HepG2 (cell line): ENCODE measurements around the gene RXFP1. TPM values are rescaled to one million over a fixed set of nuclear protein-coding genes. Genes with fewer than 3 reads are reported as not detected.

Experiments
- ATAC-seq: fragments of 200-7000 bp; cut with Tn5 transposase; 3 replicates; pipeline ENCODE4 v1.9.1; 2020; ENCODE audit warnings: mild to moderate bottlenecking, moderate library complexity
- BruUV-seq: library from RNA; stranded (reverse); fragments of 400-500 nt; replicated peaks from 2 replicates; lab custom pipeline; 2021; lab: Mats Ljungman, UMichigan
- CTCF ChIA-PET: fragments of 300-600 bp; formaldehyde crosslinking; extraction: SDS; loops from one replicate; lab custom pipeline; 2021; ENCODE audit warnings: low total read pairs, inconsistent platforms, low intra/inter-chr PET ratio; lab: Yijun Ruan, JAX
- POLR2A ChIA-PET: fragments of 350-600 bp; sonication (Branson Sonifier 250); formaldehyde crosslinking; loops from one replicate; lab custom pipeline; 2020; ENCODE audit warnings: antibody characterized with exemption, inconsistent platforms; lab: Yijun Ruan, JAX
- DNase-seq: peaks from one replicate; pipeline ENCODE4 v3.0.0-alpha.2; 2015; ENCODE audit warnings: low spot score
- FAIRE-seq: peaks from 3 replicates; lab custom pipeline; 2011; peaks lifted over from hg19 to GRCh38; lab: Jason Lieb, UNC
- H2AFZ ChIP-seq: one replicate; pipeline ENCODE4 v1.6.1; 2011; ENCODE audit warnings: low read length, inconsistent platforms
- H3K27ac ChIP-seq: fragments of 300-600 bp; 3 replicates; pipeline ENCODE4 v1.8.0; 2011; ENCODE audit warnings: mixed run types, mild to moderate bottlenecking, mixed read lengths, low read length, inconsistent platforms; ENCODE audit not compliant: insufficient read depth; ENCODE audit errors: extremely low read length
- H3K27me3 ChIP-seq, 2 experiments: fragments of 200-600 bp in 1 of 2; 2 replicates in 1 of 2; 3 replicates in 1 of 2; pipeline versions ENCODE4 v1.6.0 to v1.8.0; 2011; ENCODE audit warnings: low read length in 2 of 2, mild to moderate bottlenecking in 2 of 2, moderate library complexity in 2 of 2, inconsistent platforms in 1 of 2; ENCODE audit not compliant: insufficient read depth in 2 of 2, control insufficient read depth in 1 of 2
- H3K36me3 ChIP-seq, 2 experiments: fragments of 200-600 bp in 1 of 2; replicated peaks in 1 of 2; 2 replicates in 1 of 2; 3 replicates in 1 of 2; pipeline versions ENCODE4 v1.5.1 to v1.8.0; 2011; ENCODE audit warnings: low read length in 2 of 2, inconsistent platforms in 1 of 2; ENCODE audit not compliant: insufficient read depth in 2 of 2, control insufficient read depth in 1 of 2
- H3K4me1 ChIP-seq: 2 replicates; pipeline ENCODE4 v1.5.1; 2012; ENCODE audit warnings: low read length, inconsistent platforms; ENCODE audit not compliant: insufficient read depth
- H3K4me2 ChIP-seq: 2 replicates; pipeline ENCODE4 v1.6.0; 2011; ENCODE audit warnings: low read depth, low read length, inconsistent platforms
- H3K4me3 ChIP-seq, 3 experiments: fragments of 200-600 bp in 1 of 3; sonication (generic), shearing (Covaris generic) in 1 of 3; replicated peaks in 1 of 3; 2 replicates each; pipeline ENCODE4 v1.5.1; 2011 to 2016; ENCODE audit warnings: low read length in 3 of 3, inconsistent platforms in 2 of 3, low read depth in 2 of 3, mild to moderate bottlenecking in 2 of 3, control low read depth in 1 of 3, mixed read lengths in 1 of 3; ENCODE audit not compliant: insufficient read depth in 1 of 3
- H3K79me2 ChIP-seq: one replicate; pipeline ENCODE4 v1.6.1; 2011; ENCODE audit warnings: low read length, inconsistent platforms; ENCODE audit not compliant: insufficient read depth
- H3K9ac ChIP-seq: 2 replicates; pipeline ENCODE4 v1.6.0; 2011; ENCODE audit warnings: mild to moderate bottlenecking, low read depth, low read length, inconsistent platforms; ENCODE audit not compliant: insufficient read depth
- H3K9me3 ChIP-seq: 2 replicates; pipeline ENCODE4 v1.5.1; 2012; ENCODE audit warnings: mild to moderate bottlenecking, low read length
- H4K20me1 ChIP-seq: 2 replicates; pipeline ENCODE4 v1.6.0; 2011; ENCODE audit warnings: inconsistent platforms, mild to moderate bottlenecking, low read length, moderate library complexity; ENCODE audit not compliant: insufficient read depth
- ATF7 ChIP-seq, 2 experiments: fragments of 450-650 bp in 1 of 2; sonication (generic) in 1 of 2; formaldehyde crosslinking in 1 of 2; IDR thresholded peaks; 2 replicates each; pipeline versions ENCODE4 v1.4.0 to v1.6.1; 2016 to 2020; ENCODE audit warnings: antibody characterized with exemption in 1 of 2, mild to moderate bottlenecking in 1 of 2, missing genetic modification reagents in 1 of 2
- BCLAF1 ChIP-seq: fragments of 450-650 bp; IDR thresholded peaks from 2 replicates; pipeline ENCODE4 v1.6.1; 2017; ENCODE audit warnings: mild to moderate bottlenecking
- ERF ChIP-seq: IDR thresholded peaks from 2 replicates; pipeline ENCODE4 v1.6.1; 2018; ENCODE audit warnings: missing biosample characterization, missing genetic modification reagents
- HDAC6 ChIP-seq: fragments of 200-600 bp; sonication (generic); IDR thresholded peaks from 2 replicates; pipeline ENCODE4 v1.7.0; 2017; ENCODE audit warnings: mild to moderate bottlenecking, antibody characterized with exemption, low read length, low read depth
- KLF11 ChIP-seq: IDR thresholded peaks from 2 replicates; pipeline ENCODE4 v1.6.1; 2016; ENCODE audit warnings: missing compliant biosample characterization
- KLF15 ChIP-seq: sonication (generic); formaldehyde crosslinking; IDR thresholded peaks from 2 replicates; pipeline ENCODE4 v1.8.1; 2023; ENCODE audit warnings: borderline replicate concordance, mild to moderate bottlenecking, inconsistent platforms, missing genetic modification reagents, mixed read lengths
- PRDM10 ChIP-seq: sonication (generic); formaldehyde crosslinking; IDR thresholded peaks from 2 replicates; pipeline ENCODE4 v1.4.0; 2020; ENCODE audit warnings: low read depth, missing genetic modification reagents
- RAD21 ChIP-seq: fragments of 450-650 bp; formaldehyde crosslinking; IDR thresholded peaks from 2 replicates; pipeline ENCODE4 v1.5.0; 2020; ENCODE audit warnings: mild to moderate bottlenecking
- SP5 ChIP-seq: IDR thresholded peaks from 2 replicates; pipeline ENCODE4 v1.6.1; 2016; ENCODE audit warnings: low read depth, borderline replicate concordance
- ZNF431 ChIP-seq: sonication (generic); formaldehyde crosslinking; IDR thresholded peaks from 2 replicates; pipeline ENCODE4 v1.9.0; 2022; ENCODE audit warnings: missing genetic modification reagents, low read depth, mild to moderate bottlenecking, borderline replicate concordance
- ZNF569 ChIP-seq: sonication (generic); formaldehyde crosslinking; IDR thresholded peaks from 2 replicates; pipeline ENCODE4 v1.5.0; 2020; ENCODE audit warnings: mild to moderate bottlenecking, missing genetic modification reagents, moderate library complexity, borderline replicate concordance
- ZNF577 ChIP-seq: sonication (generic); formaldehyde crosslinking; IDR thresholded peaks from 2 replicates; pipeline ENCODE4 v1.4.0; 2020; ENCODE audit warnings: mild to moderate bottlenecking, low read depth, missing genetic modification reagents, borderline replicate concordance
- WGBS: methylation state at CpG from one replicate; pipeline ENCODE4 v1.1.6; 2017; ENCODE audit warnings: low lambda C conversion rate; 5-methylcytosine and 5-hydroxymethylcytosine counted together
- in situ Hi-C: cut with HindIII; loops from 2 replicates; pipeline ENCODE4 v1.10.0; 2017; ENCODE audit warnings: low pct_unique_long_range_greater_than_20kb; ENCODE audit not compliant: extremely low pct_ligation_motif_present
- intact Hi-C: fragments of 100-400 bp; cut with micrococcal nuclease; formaldehyde crosslinking; loops from one replicate; pipeline ENCODE4 v1.10.0; 2022; ENCODE audit not compliant: unreplicated experiment
- polyA plus RNA-seq, 8 experiments: library from polyadenylated mRNA; depleted of rRNA in 3 of 8; stranded (reverse) in 7 of 8; unstranded in 1 of 8; fragments of >200 nt; fragmentation: Illumina TruSeq in 4 of 8; extraction: Trizol in 4 of 8; gene quantifications; 2 replicates each; pipeline versions ENCODE4 v1.2.1 to v1.2.3, GENCODE V29; 2011 to 2016; ENCODE audit warnings: low read depth in 4 of 8, missing spikeins in 1 of 8, mixed read lengths in 1 of 8; ENCODE audit not compliant: insufficient read depth in 1 of 8
- total RNA-seq, 5 experiments: library from RNA; depleted of rRNA; stranded (reverse); fragments of >200 nt; fragmentation: Illumina TruSeq; extraction: Trizol; gene quantifications; 2 replicates each; pipeline ENCODE4 v1.2.3, GENCODE V29; 2016; ENCODE audit warnings: low read depth in 1 of 5

The RXFP1 gene
- total and polyA plus RNA-seq, 2 of the 13 experiments (the other 11 are each of a cell fraction or from before 2014, with no cell fraction given), result not detected

GRCh38 chr4:158599150-158599549 lies 77.5 kb downstream of the RXFP1 start:
- no peak overlapping the region for H3K9ac ChIP-seq
- in situ Hi-C loops (no loop called here), intact Hi-C loops (no loop called here)
- no peaks in the 10 kb centered on the region for H3K27me3 ChIP-seq
- FAIRE-seq (no peak), DNase-seq (no peak), ATAC-seq (no peak)
- H3K9me3 ChIP-seq, result no peaks in the 10 kb centered on the region
- H3K27ac ChIP-seq, result no peak overlapping the region
- no peaks in the 10 kb centered on the region for H3K79me2 ChIP-seq
- 0% methylated on average over 4 of the region's 4 CpGs for WGBS
- ChIA-PET POLR2A (no interaction called here), CTCF (no interaction called here)
- H3K4me3 ChIP-seq, result no peak overlapping the region
- TF ChIP-seq ZNF431 (no peak), ZNF577 (CRISPR knock-in tag) (no peak), RAD21 (CRISPR knock-in tag) (no peak), SP5 (no peak), ATF7 (IDR thresholded peaks at IDR 0.05) (peak; percentile 49; the same call in 1 of the 2 replicates), ATF7 (CRISPR knock-in tag; IDR thresholded peaks at IDR 0.05) (no peak), ERF (no peak)
- H2AFZ ChIP-seq, result no peak overlapping the region
- H4K20me1 ChIP-seq, result no peaks in the 10 kb centered on the region
- BruUV-seq, result no TSS peak
- no peaks in the 10 kb centered on the region for H3K4me1 ChIP-seq
- no peak overlapping the region for H3K4me2 ChIP-seq
- no peaks in the 10 kb centered on the region for H3K36me3 ChIP-seq

GRCh38 chr4:158599765-158600498 lies 78.2 kb downstream of the RXFP1 start:
- Histone ChIP-seq H3K36me3 (no peaks in the 10 kb centered on the region), H3K9ac (no peak overlapping the region), H2AFZ (no peak overlapping the region), H3K27ac (no peak overlapping the region), H3K4me2 (no peak overlapping the region), H3K4me3 (no peak overlapping the region), H3K4me1 (no peaks in the 10 kb centered on the region), H3K79me2 (no peaks in the 10 kb centered on the region), H3K27me3 (no peaks in the 10 kb centered on the region), H4K20me1 (no peaks in the 10 kb centered on the region), H3K9me3 (no peaks in the 10 kb centered on the region)
- ChIA-PET POLR2A (no interaction called here), CTCF (no interaction called here)
- ATAC-seq, result no peak
- WGBS, result under 1% methylated on average over 3 of the region's 3 CpGs
- FAIRE-seq, result no peak
- in situ Hi-C loops (loop anchor here (25.0 kb wide), 1 partner anchor 613 kb away; no protein-coding TSS in a partner anchor), intact Hi-C loops (no loop called here)
- no peak for DNase-seq
- no TSS peak for BruUV-seq
- TF ChIP-seq ZNF569 (CRISPR knock-in tag) (no peak), KLF15 (CRISPR knock-in tag) (no peak), BCLAF1 (no peak), PRDM10 (CRISPR knock-in tag) (no peak), HDAC6 (no peak), KLF11 (no peak)
